ENCODE data around the gene SETBP1. TPM values are rescaled to one million over a fixed set of nuclear protein-coding genes. Genes with fewer than 3 reads are reported as not detected.

The SETBP1 gene
- total RNA-seq, 1 experiment from 2014 or later = 0.05 TPM

DNA sequence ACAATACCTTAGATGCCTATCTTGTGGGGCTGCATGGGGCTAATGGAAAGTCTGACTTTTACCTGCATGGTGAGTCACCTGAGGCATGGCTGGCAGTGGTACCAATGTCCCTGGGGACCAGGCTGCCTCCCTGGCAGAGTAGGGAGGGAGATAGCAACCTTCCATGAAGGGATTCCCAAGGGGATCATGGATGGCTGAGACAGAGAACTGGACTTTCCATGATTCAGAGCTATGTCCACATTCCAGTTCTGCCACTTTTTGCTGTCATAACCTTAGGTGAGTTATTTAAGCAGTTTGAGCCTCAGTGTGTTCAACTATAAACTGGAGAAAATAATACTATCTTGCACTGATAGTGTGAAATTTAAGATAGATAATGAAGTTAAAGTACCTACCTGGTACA is 178.6 kb downstream of the SETBP1 start:
- DNase-seq (ENCODE audit: low read depth, low spot score) = no peak
- H3K4me2 ChIP-seq (ENCODE audit: low read length) = no peak overlapping the region
- no peaks in the 10 kb centered on the region for H3K36me3 ChIP-seq (ENCODE audit: control insufficient read depth in 1 of 2, insufficient read depth in 2 of 2, low read length in 2 of 2)
- POLR2A ChIA-PET = no interaction called here
- no peak overlapping the region for H2AFZ ChIP-seq (ENCODE audit: low read depth, low read length, poor library complexity, severe bottlenecking)
- no peaks in the 10 kb centered on the region for H3K79me2 ChIP-seq (ENCODE audit: insufficient read depth, low read length)
- H3K4me3 ChIP-seq (replicated peaks in 1 of 2; ENCODE audit: low read depth in 1 of 2, low read length in 2 of 2) = no peak overlapping the region
- intact Hi-C loops (cut with micrococcal nuclease) = no loop called here
- no peaks in the 10 kb centered on the region for H3K4me1 ChIP-seq (ENCODE audit: control insufficient read depth in 1 of 2, insufficient read depth in 2 of 2, low read length in 2 of 2)
- H3K27me3 ChIP-seq (ENCODE audit: insufficient read depth, low read length) = no peaks in the 10 kb centered on the region
- H3K9me3 ChIP-seq (ENCODE audit: control insufficient read depth in 1 of 2, insufficient read depth in 1 of 2, low read depth in 1 of 2, low read length in 2 of 2) = peaks cover 4 to 19% of the 10 kb centered on the region in 2 experiments; a peak in 2 of 4 replicates
- H4K20me1 ChIP-seq (ENCODE audit: insufficient read depth) = no peaks in the 10 kb centered on the region
- no peak for ATAC-seq
- CTCF ChIA-PET = no interaction called here
- no peaks in the 10 kb centered on the region for H3K9me2 ChIP-seq (ENCODE audit: insufficient read depth)
- no peak overlapping the region for H3K27ac ChIP-seq (ENCODE audit: low read depth, low read length)
- H3K9ac ChIP-seq (ENCODE audit: low read length) = no peak overlapping the region
- RAD21 ChIA-PET (ENCODE audit: low non-redundant PET in 1 of 2, low total read pairs in 2 of 2, uncharacterized antibody in 2 of 2, unreplicated experiment in 2 of 2) = no interaction called here
- BruUV-seq (replicated peaks) = no TSS peak
- TF ChIP-seq EZH2 (IDR thresholded peaks at IDR 0.05) (no peak), MAX (IDR thresholded peaks at IDR 0.05) (no peak), EZH2phosphoT487 (IDR thresholded peaks at IDR 0.05; ENCODE audit: borderline replicate concordance) (no peak), SP1 (IDR thresholded peaks at IDR 0.05; ENCODE audit: low read depth) (no peak), ZNF274 (IDR thresholded peaks at IDR 0.05; ENCODE audit: low read depth, low read length) (no peak), ELF1 (IDR thresholded peaks at IDR 0.05; ENCODE audit: borderline replicate concordance, low read depth) (no peak), ZBTB33 (IDR thresholded peaks at IDR 0.05; ENCODE audit: extremely low read depth, insufficient replicate concordance, low read length) (no peak), SRF (IDR thresholded peaks at IDR 0.05; ENCODE audit: low read depth) (no peak), SIN3A (IDR thresholded peaks at IDR 0.05; ENCODE audit: low read depth) (no peak), CEBPB (IDR thresholded peaks at IDR 0.05; ENCODE audit: low read depth) (no peak), POLR2A (IDR thresholded peaks at IDR 0.05; ENCODE audit: borderline replicate concordance, extremely low read depth, insufficient read depth, insufficient read length) (no peak), YY1 (IDR thresholded peaks at IDR 0.05; ENCODE audit: extremely low read depth, insufficient replicate concordance, low read depth, low read length) (no peak), ATF3 (IDR thresholded peaks at IDR 0.05) (no peak), TCF7L2 (IDR thresholded peaks at IDR 0.05; ENCODE audit: borderline replicate concordance, extremely low read depth, insufficient read depth, insufficient read length) (no peak), RAD21 (IDR thresholded peaks at IDR 0.05; ENCODE audit: low read depth) (no peak), CBX3 (IDR thresholded peaks at IDR 0.05; ENCODE audit: low read depth) (no peak), REST (IDR thresholded peaks at IDR 0.05; ENCODE audit: low read depth) (no peak), ZFX (IDR thresholded peaks at IDR 0.05) (no peak)
- TF ChIP-seq, protein P1, sequence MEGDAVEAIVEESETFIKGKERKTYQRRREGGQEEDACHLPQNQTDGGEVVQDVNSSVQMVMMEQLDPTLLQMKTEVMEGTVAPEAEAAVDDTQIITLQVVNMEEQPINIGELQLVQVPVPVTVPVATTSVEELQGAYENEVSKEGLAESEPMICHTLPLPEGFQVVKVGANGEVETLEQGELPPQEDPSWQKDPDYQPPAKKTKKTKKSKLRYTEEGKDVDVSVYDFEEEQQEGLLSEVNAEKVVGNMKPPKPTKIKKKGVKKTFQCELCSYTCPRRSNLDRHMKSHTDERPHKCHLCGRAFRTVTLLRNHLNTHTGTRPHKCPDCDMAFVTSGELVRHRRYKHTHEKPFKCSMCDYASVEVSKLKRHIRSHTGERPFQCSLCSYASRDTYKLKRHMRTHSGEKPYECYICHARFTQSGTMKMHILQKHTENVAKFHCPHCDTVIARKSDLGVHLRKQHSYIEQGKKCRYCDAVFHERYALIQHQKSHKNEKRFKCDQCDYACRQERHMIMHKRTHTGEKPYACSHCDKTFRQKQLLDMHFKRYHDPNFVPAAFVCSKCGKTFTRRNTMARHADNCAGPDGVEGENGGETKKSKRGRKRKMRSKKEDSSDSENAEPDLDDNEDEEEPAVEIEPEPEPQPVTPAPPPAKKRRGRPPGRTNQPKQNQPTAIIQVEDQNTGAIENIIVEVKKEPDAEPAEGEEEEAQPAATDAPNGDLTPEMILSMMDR (IDR thresholded peaks at IDR 0.05 in 2 of 3, conservative IDR thresholded peaks at IDR 0.05 in 1 of 3; ENCODE audit: borderline replicate concordance in 1 of 3, insufficient read depth in 1 of 3, low read depth in 2 of 3, low read length in 2 of 3) = no peak
